Amygdala (tissue), 56 donors: ENCODE data around the gene DHX30.
"Not testable (repeated sequence)": the region's sequence is repeated elsewhere in the genome, so short reads cannot be mapped to it uniquely, and the experiment has no call there.

Source experiments
- DNase-seq, 56 donors: peaks; one replicate each; lab custom pipeline; 2025; lab: John Stamatoyannopoulos, UW

DHX30 gene

GRCh38 chr3:47874438-47874837 lies 71.5 kb downstream of the DHX30 start:
- no peak for DNase-seq

- DNase-seq = no peak
Measured at GRCh38 chr3:47874913-47875312, 72.0 kb downstream of the DHX30 start.

GRCh38 chr3:47877290-47877689 lies 74.4 kb downstream of the DHX30 start:
- no peak for DNase-seq

GRCh38 chr3:47877719-47878118 lies 74.8 kb downstream of the DHX30 start:
- no peak for DNase-seq

GRCh38 chr3:47882338-47882737 lies 79.4 kb downstream of the DHX30 start:
- DNase-seq = no peak

GRCh38 chr3:47884603-47885002 lies 81.7 kb downstream of the DHX30 start:
- DNase-seq = no peak

- DNase-seq = no peak
Measured at GRCh38 chr3:47885168-47885567, 82.2 kb downstream of the DHX30 start.

GRCh38 chr3:47887991-47888390 lies 85.1 kb downstream of the DHX30 start:
- not testable (repeated sequence) for DNase-seq

- no peak for DNase-seq
Measured at GRCh38 chr3:47888986-47889757, 86.2 kb downstream of the DHX30 start.

GRCh38 chr3:47890126-47890827 lies 87.3 kb downstream of the DHX30 start:
- DNase-seq = peak in 3 of 56 donors; percentile 12 to 21 (median 18)

- peak in 30 of 56 donors; percentile 9 to 61 (median 28) for DNase-seq
Measured at GRCh38 chr3:47890828-47891612, 88.1 kb downstream of the DHX30 start.

- peak in 2 of 56 donors; percentile 30 to 33 for DNase-seq
Measured at GRCh38 chr3:47891613-47892005, 88.7 kb downstream of the DHX30 start.

GRCh38 chr3:47892286-47893040 lies 89.5 kb downstream of the DHX30 start:
- peak in 32 of 56 donors; percentile 10 to 59 (median 28) for DNase-seq

- no peak for DNase-seq
Measured at GRCh38 chr3:47895241-47895640, 92.3 kb downstream of the DHX30 start.

GRCh38 chr3:47896736-47897135 lies 93.8 kb downstream of the DHX30 start:
- DNase-seq = no peak

- no peak for DNase-seq
Measured at GRCh38 chr3:47897954-47898353, 95.0 kb downstream of the DHX30 start.

- DNase-seq = peak in 1 of 56 donors; percentile 7
Measured at GRCh38 chr3:47899495-47900108, 96.7 kb downstream of the DHX30 start.
